ENCODE results near the gene PRUNE2. TPM values are rescaled to one million over a fixed set of nuclear protein-coding genes. Genes with fewer than 3 reads are reported as not detected.

PRUNE2 gene
- total RNA-seq, 1 experiment from 2014 or later: 2.2 TPM

GRCh38 chr9:76741524-76741923 is 164.4 kb downstream of the PRUNE2 start:
- no peaks in the 10 kb centered on the region for H3K27me3 ChIP-seq (replicated peaks)
- H3K9me3 ChIP-seq (replicated peaks): no peaks in the 10 kb centered on the region
- DNase-seq (ENCODE audit: low read depth in 1 of 2, low spot score in 2 of 2): no peak
- no peaks in the 10 kb centered on the region for H3K36me3 ChIP-seq
- H3K4me1 ChIP-seq (replicated peaks): no peaks in the 10 kb centered on the region
- H3K4me3 ChIP-seq: no peak overlapping the region
- no peak overlapping the region for H3K27ac ChIP-seq

GRCh38 chr9:76738402-76738801 is 167.5 kb downstream of the PRUNE2 start:
- DNase-seq (ENCODE audit: low read depth in 1 of 2, low spot score in 2 of 2): no peak
- Histone ChIP-seq H3K4me1 (replicated peaks) (peaks cover under 1% of the 10 kb centered on the region), H3K4me3 (no peak overlapping the region), H3K9me3 (replicated peaks) (no peaks in the 10 kb centered on the region), H3K36me3 (no peaks in the 10 kb centered on the region), H3K27me3 (replicated peaks) (no peaks in the 10 kb centered on the region), H3K27ac (no peak overlapping the region)

- H3K27ac ChIP-seq: no peak overlapping the region
- no peaks in the 10 kb centered on the region for H3K36me3 ChIP-seq
Measured at GRCh38 chr9:76737154-76737902, 168.6 kb downstream of the PRUNE2 start.

GRCh38 chr9:76734716-76735115 is 171.2 kb downstream of the PRUNE2 start:
- no peak for DNase-seq (ENCODE audit: low read depth in 1 of 2, low spot score in 2 of 2)
- Histone ChIP-seq H3K27me3 (replicated peaks) (no peaks in the 10 kb centered on the region), H3K27ac (no peak overlapping the region), H3K4me3 (no peak overlapping the region), H3K36me3 (no peaks in the 10 kb centered on the region), H3K9me3 (replicated peaks) (no peaks in the 10 kb centered on the region), H3K4me1 (replicated peaks) (peaks cover 16% of the 10 kb centered on the region)

More at GRCh38 chr9:76737154-76737902, 168.6 kb downstream of the PRUNE2 start:
- Histone ChIP-seq H3K4me3 (no peak overlapping the region), H3K27me3 (replicated peaks) (no peaks in the 10 kb centered on the region), H3K4me1 (replicated peaks) (peaks cover 12% of the 10 kb centered on the region), H3K9me3 (replicated peaks) (no peaks in the 10 kb centered on the region)
- no peak for DNase-seq (ENCODE audit: low read depth in 1 of 2, low spot score in 2 of 2)

GRCh38 chr9:76733096-76733495 is 172.8 kb downstream of the PRUNE2 start:
- Histone ChIP-seq H3K36me3 (no peaks in the 10 kb centered on the region), H3K9me3 (replicated peaks) (no peaks in the 10 kb centered on the region), H3K4me3 (no peak overlapping the region), H3K27ac (peak overlapping the region; percentile 45), H3K4me1 (replicated peaks) (peaks cover 16% of the 10 kb centered on the region), H3K27me3 (replicated peaks) (no peaks in the 10 kb centered on the region)
- DNase-seq (ENCODE audit: low read depth in 1 of 2, low spot score in 2 of 2): no peak

- Histone ChIP-seq H3K27ac (peak overlapping the region; percentile 45), H3K4me3 (no peak overlapping the region), H3K9me3 (replicated peaks) (no peaks in the 10 kb centered on the region), H3K27me3 (replicated peaks) (no peaks in the 10 kb centered on the region), H3K36me3 (no peaks in the 10 kb centered on the region), H3K4me1 (replicated peaks) (peaks cover 16% of the 10 kb centered on the region)
- DNase-seq (ENCODE audit: low read depth in 1 of 2, low spot score in 2 of 2): peak in 1 of 2 experiments; percentile 56
Measured at GRCh38 chr9:76732341-76732958, 173.5 kb downstream of the PRUNE2 start.

- H3K4me3 ChIP-seq: no peak overlapping the region
- no peaks in the 10 kb centered on the region for H3K36me3 ChIP-seq
- peaks cover 16% of the 10 kb centered on the region for H3K4me1 ChIP-seq (replicated peaks)
- H3K27me3 ChIP-seq (replicated peaks): no peaks in the 10 kb centered on the region
- no peak overlapping the region for H3K27ac ChIP-seq
- no peaks in the 10 kb centered on the region for H3K9me3 ChIP-seq (replicated peaks)
- DNase-seq (ENCODE audit: low read depth in 1 of 2, low spot score in 2 of 2): no peak
Measured at GRCh38 chr9:76730801-76731200, 175.1 kb downstream of the PRUNE2 start.

- H3K4me1 ChIP-seq (replicated peaks): peaks cover 16% of the 10 kb centered on the region
- no peaks in the 10 kb centered on the region for H3K9me3 ChIP-seq (replicated peaks)
- H3K27ac ChIP-seq: no peak overlapping the region
- H3K36me3 ChIP-seq: no peaks in the 10 kb centered on the region
- DNase-seq (ENCODE audit: low read depth in 1 of 2, low spot score in 2 of 2): no peak
- H3K27me3 ChIP-seq (replicated peaks): no peaks in the 10 kb centered on the region
- H3K4me3 ChIP-seq: no peak overlapping the region
Measured at GRCh38 chr9:76729980-76730737, 175.8 kb downstream of the PRUNE2 start.

GRCh38 chr9:76729116-76729515 is 176.8 kb downstream of the PRUNE2 start:
- DNase-seq (ENCODE audit: low read depth in 1 of 2, low spot score in 2 of 2): no peak
- Histone ChIP-seq H3K9me3 (replicated peaks) (no peaks in the 10 kb centered on the region), H3K4me3 (no peak overlapping the region), H3K27me3 (replicated peaks) (no peaks in the 10 kb centered on the region), H3K36me3 (no peaks in the 10 kb centered on the region), H3K4me1 (replicated peaks) (peaks cover 16% of the 10 kb centered on the region), H3K27ac (no peak overlapping the region)

GRCh38 chr9:76725885-76726284 is 180.0 kb downstream of the PRUNE2 start:
- Histone ChIP-seq H3K27me3 (replicated peaks) (no peaks in the 10 kb centered on the region; the same call in 1 of the 2 replicates), H3K9me3 (replicated peaks) (no peaks in the 10 kb centered on the region), H3K4me3 (no peak overlapping the region), H3K27ac (no peak overlapping the region), H3K4me1 (replicated peaks) (no peaks in the 10 kb centered on the region), H3K36me3 (no peaks in the 10 kb centered on the region)
- DNase-seq (ENCODE audit: low read depth in 1 of 2, low spot score in 2 of 2): no peak

- H3K27ac ChIP-seq: no peak overlapping the region
- no peak for DNase-seq (ENCODE audit: low read depth in 1 of 2, low spot score in 2 of 2)
- H3K27me3 ChIP-seq (replicated peaks): no peaks in the 10 kb centered on the region; the same call in 1 of the 2 replicates
- no peaks in the 10 kb centered on the region for H3K36me3 ChIP-seq
- H3K4me3 ChIP-seq: no peak overlapping the region
- H3K9me3 ChIP-seq (replicated peaks): no peaks in the 10 kb centered on the region
- H3K4me1 ChIP-seq (replicated peaks): no peaks in the 10 kb centered on the region
Measured at GRCh38 chr9:76725011-76725546, 180.8 kb downstream of the PRUNE2 start.

GRCh38 chr9:76720245-76720644 is 185.7 kb downstream of the PRUNE2 start:
- no peaks in the 10 kb centered on the region for H3K9me3 ChIP-seq (replicated peaks)
- no peaks in the 10 kb centered on the region for H3K4me1 ChIP-seq (replicated peaks)
- no peaks in the 10 kb centered on the region for H3K36me3 ChIP-seq
- no peak for DNase-seq (ENCODE audit: low read depth in 1 of 2, low spot score in 2 of 2)
- H3K27ac ChIP-seq: no peak overlapping the region
- no peak overlapping the region for H3K4me3 ChIP-seq
- no peaks in the 10 kb centered on the region; the same call in 1 of the 2 replicates for H3K27me3 ChIP-seq (replicated peaks)

GRCh38 chr9:76718166-76718565 is 187.7 kb downstream of the PRUNE2 start:
- no peaks in the 10 kb centered on the region; the same call in 1 of the 2 replicates for H3K27me3 ChIP-seq (replicated peaks)
- no peak for DNase-seq (ENCODE audit: low read depth in 1 of 2, low spot score in 2 of 2)
- no peak overlapping the region for H3K4me3 ChIP-seq
- H3K9me3 ChIP-seq (replicated peaks): no peaks in the 10 kb centered on the region
- no peaks in the 10 kb centered on the region for H3K36me3 ChIP-seq
- H3K27ac ChIP-seq: no peak overlapping the region
- no peaks in the 10 kb centered on the region for H3K4me1 ChIP-seq (replicated peaks)

- DNase-seq (ENCODE audit: low read depth in 1 of 2, low spot score in 2 of 2): no peak
- Histone ChIP-seq H3K36me3 (no peaks in the 10 kb centered on the region), H3K27ac (no peak overlapping the region)
Measured at GRCh38 chr9:76717613-76718012, 188.3 kb downstream of the PRUNE2 start.

More at GRCh38 chr9:76717613-76718012, 188.3 kb downstream of the PRUNE2 start:
- H3K4me1 ChIP-seq (replicated peaks): no peaks in the 10 kb centered on the region
- no peak overlapping the region for H3K4me3 ChIP-seq
- H3K27me3 ChIP-seq (replicated peaks): no peaks in the 10 kb centered on the region; the same call in 1 of the 2 replicates
- no peaks in the 10 kb centered on the region for H3K9me3 ChIP-seq (replicated peaks)
